MM.1S (cell line): ENCODE results near the gene ZIM2.

ENCODE experiments used
- DNase-seq: peaks from one replicate; pipeline ENCODE4 v3.0.0-alpha.2; 2015
- H2AFZ ChIP-seq: fragments of 300-600 bp; sonication (generic); 2 replicates; pipeline ENCODE4 v1.6.0; 2016; ENCODE audit warnings: antibody characterized with exemption, low read length
- H3F3A ChIP-seq: fragments of 300-600 bp; sonication (generic); 2 replicates; pipeline ENCODE4 v1.6.1; 2016; ENCODE audit warnings: mild to moderate bottlenecking, antibody characterized with exemption, low read length, moderate library complexity, mixed read lengths; ENCODE audit not compliant: insufficient read depth
- H3K27ac ChIP-seq: fragments of 300-600 bp; sonication (generic); 2 replicates; pipeline ENCODE4 v1.5.1; 2016; ENCODE audit warnings: mild to moderate bottlenecking, low read length
- H3K27me3 ChIP-seq: fragments of 300-600 bp; sonication (generic); replicated peaks from 2 replicates; pipeline ENCODE4 v1.6.0; 2016; ENCODE audit warnings: low read length; ENCODE audit not compliant: insufficient read depth
- H3K36me3 ChIP-seq: fragments of 300-600 bp; sonication (generic); replicated peaks from 2 replicates; pipeline ENCODE4 v1.6.1; 2016; ENCODE audit warnings: mild to moderate bottlenecking, low read length, mixed read lengths; ENCODE audit not compliant: insufficient read depth
- H3K4me1 ChIP-seq: fragments of 300-600 bp; sonication (generic); 2 replicates; pipeline ENCODE4 v1.6.1; 2016; ENCODE audit warnings: low read length, mixed read lengths
- H3K4me2 ChIP-seq: fragments of 300-600 bp; sonication (generic); 2 replicates; pipeline ENCODE4 v1.6.0; 2016; ENCODE audit warnings: low read depth, low read length
- H3K4me3 ChIP-seq: fragments of 300-600 bp; sonication (generic); 2 replicates; pipeline ENCODE4 v1.5.1; 2016; ENCODE audit warnings: low read length, mixed read lengths
- H3K79me2 ChIP-seq: fragments of 300-600 bp; sonication (generic); 2 replicates; pipeline ENCODE4 v1.6.1; 2016; ENCODE audit warnings: mixed run types, low read length, mixed read lengths
- H3K9ac ChIP-seq: fragments of 300-600 bp; sonication (generic); 2 replicates; pipeline ENCODE4 v1.6.1; 2016; ENCODE audit warnings: low read length, mixed read lengths
- H3K9me2 ChIP-seq: fragments of 300-600 bp; sonication (generic); replicated peaks from 2 replicates; pipeline ENCODE4 v1.6.1; 2016; ENCODE audit warnings: mild to moderate bottlenecking, low read length, mixed read lengths; ENCODE audit not compliant: insufficient read depth
- H3K9me3 ChIP-seq: fragments of 300-600 bp; sonication (generic); replicated peaks from 2 replicates; pipeline ENCODE4 v1.6.1; 2016; ENCODE audit warnings: mild to moderate bottlenecking, low read length, mixed read lengths; ENCODE audit not compliant: insufficient read depth
- H4K20me1 ChIP-seq: fragments of 300-600 bp; sonication (generic); 2 replicates; pipeline ENCODE4 v1.6.1; 2016; ENCODE audit warnings: mild to moderate bottlenecking, low read length, moderate library complexity, mixed read lengths; ENCODE audit not compliant: insufficient read depth
- CTCF ChIP-seq: fragments of 300-600 bp; sonication (generic); IDR thresholded peaks from 2 replicates; pipeline ENCODE4 v1.5.1; 2016; ENCODE audit warnings: antibody characterized with exemption, low read length, mixed read lengths
- EZH2 ChIP-seq: fragments of 300-600 bp; sonication (generic); optimal IDR thresholded peaks from 2 replicates; pipeline ENCODE3; 2017; ENCODE audit warnings: low read depth, mild to moderate bottlenecking, antibody characterized with exemption, low read length, mixed read lengths
- EZH2phosphoT487 ChIP-seq: fragments of 300-600 bp; sonication (generic); IDR thresholded peaks from 2 replicates; pipeline ENCODE4 v1.6.1; 2018; ENCODE audit warnings: antibody characterized with exemption, low read length

ZIM2 gene

GRCh38 chr19:56746367-56746766 lies 94.2 kb downstream of the ZIM2 start:
- no peaks in the 10 kb centered on the region for H3F3A ChIP-seq
- H3K79me2 ChIP-seq: no peaks in the 10 kb centered on the region
- H2AFZ ChIP-seq: no peak overlapping the region
- no peaks in the 10 kb centered on the region for H3K9me2 ChIP-seq
- no peaks in the 10 kb centered on the region for H3K9me3 ChIP-seq
- H3K4me3 ChIP-seq: no peak overlapping the region
- no peak overlapping the region for H3K27ac ChIP-seq
- H3K4me2 ChIP-seq: no peak overlapping the region
- H3K9ac ChIP-seq: no peak overlapping the region
- H4K20me1 ChIP-seq: no peaks in the 10 kb centered on the region
- no peaks in the 10 kb centered on the region for H3K36me3 ChIP-seq
- H3K4me1 ChIP-seq: no peaks in the 10 kb centered on the region
- DNase-seq: no peak
- no peaks in the 10 kb centered on the region for H3K27me3 ChIP-seq
- TF ChIP-seq EZH2phosphoT487 (no peak), EZH2 (no peak), CTCF (no peak)

- Histone ChIP-seq H2AFZ (no peak overlapping the region), H3K27ac (no peak overlapping the region), H3K27me3 (no peaks in the 10 kb centered on the region), H3K4me2 (no peak overlapping the region), H3K4me3 (no peak overlapping the region), H3K9me3 (no peaks in the 10 kb centered on the region), H4K20me1 (no peaks in the 10 kb centered on the region), H3K36me3 (no peaks in the 10 kb centered on the region), H3F3A (no peaks in the 10 kb centered on the region), H3K9me2 (no peaks in the 10 kb centered on the region), H3K79me2 (no peaks in the 10 kb centered on the region), H3K4me1 (no peaks in the 10 kb centered on the region), H3K9ac (no peak overlapping the region)
- TF ChIP-seq EZH2 (no peak), EZH2phosphoT487 (no peak), CTCF (no peak)
- no peak for DNase-seq
Observed at GRCh38 chr19:56740501-56740900, 100.0 kb downstream of the ZIM2 start.

GRCh38 chr19:56736571-56736970 lies 104.0 kb downstream of the ZIM2 start:
- no peaks in the 10 kb centered on the region for H3K9me3 ChIP-seq
- no peak for DNase-seq
- no peak overlapping the region for H3K4me2 ChIP-seq
- no peaks in the 10 kb centered on the region for H3K9me2 ChIP-seq
- H3K27me3 ChIP-seq: no peaks in the 10 kb centered on the region
- H3K36me3 ChIP-seq: no peaks in the 10 kb centered on the region
- H3K27ac ChIP-seq: no peak overlapping the region
- no peak overlapping the region for H3K9ac ChIP-seq
- TF ChIP-seq EZH2phosphoT487 (no peak), EZH2 (no peak), CTCF (no peak)
- H3F3A ChIP-seq: no peaks in the 10 kb centered on the region
- H3K4me1 ChIP-seq: no peaks in the 10 kb centered on the region
- no peak overlapping the region for H2AFZ ChIP-seq
- no peaks in the 10 kb centered on the region for H3K79me2 ChIP-seq
- no peak overlapping the region for H3K4me3 ChIP-seq
- no peaks in the 10 kb centered on the region for H4K20me1 ChIP-seq
